GM12878 (cell line): Measurements from ENCODE around the gene SCARF1. TPM values are rescaled to one million over a fixed set of nuclear protein-coding genes. Genes with fewer than 3 reads are reported as not detected.

ENCODE experiments used
- BHLHE40 ChIP-seq, 2 experiments: fragments of 450-650 bp in 1 of 2; IDR thresholded peaks; 2 replicates each; pipeline ENCODE4 v1.6.1; 2011 to 2017; ENCODE audit warnings: low read depth in 2 of 2, borderline replicate concordance in 1 of 2, improper control_type of control experiment in 1 of 2, low read length in 1 of 2, mild to moderate bottlenecking in 1 of 2
- CBFB ChIP-seq: IDR thresholded peaks from 2 replicates; pipeline ENCODE4 v1.6.1; 2016; ENCODE audit warnings: antibody characterized with exemption, low read depth
- CEBPZ ChIP-seq: fragments of 150-350 bp; IDR thresholded peaks from 2 replicates; pipeline ENCODE4 v1.6.1; 2016; ENCODE audit warnings: low read depth, low read length
- EED ChIP-seq: sonication (generic); IDR thresholded peaks from 2 replicates; pipeline ENCODE4 v1.6.1; 2016; ENCODE audit warnings: antibody characterized with exemption, low read depth
- EGR1 ChIP-seq, 2 experiments: IDR thresholded peaks; 1 replicate in 1 of 2; 2 replicates in 1 of 2; pipeline ENCODE4 v1.6.1; 2011 to 2012; ENCODE audit warnings: low read depth in 2 of 2, low read length in 2 of 2, borderline replicate concordance in 1 of 2, mild to moderate bottlenecking in 1 of 2, moderate library complexity in 1 of 2
- IKZF1 ChIP-seq: fragments of 450-650 bp; conservative IDR thresholded peaks from 2 replicates; pipeline ENCODE4 v1.6.1; 2017; ENCODE audit warnings: antibody characterized with exemption, mild to moderate bottlenecking
- KLF5 ChIP-seq: fragments of 450-650 bp; IDR thresholded peaks from 2 replicates; pipeline ENCODE4 v1.6.1; 2014; ENCODE audit warnings: mild to moderate bottlenecking; ENCODE audit not compliant: partially characterized antibody
- NFYB ChIP-seq: IDR thresholded peaks from 2 replicates; pipeline ENCODE4 v1.6.1; 2011; ENCODE audit warnings: low read depth, mild to moderate bottlenecking, low read length, improper control_type of control experiment, moderate library complexity; ENCODE audit not compliant: insufficient read depth
- NRF1 ChIP-seq: conservative IDR thresholded peaks from 2 replicates; pipeline ENCODE4 v1.6.1; 2011; ENCODE audit warnings: mild to moderate bottlenecking, low read depth, low read length, improper control_type of control experiment
- POLR2AphosphoS5 ChIP-seq: IDR thresholded peaks from 2 replicates; pipeline ENCODE4 v1.6.1; 2011; ENCODE audit warnings: mild to moderate bottlenecking, low read length, inconsistent platforms
- RELB ChIP-seq: fragments of 450-650 bp; IDR thresholded peaks from 2 replicates; pipeline ENCODE4 v1.6.1; 2017; ENCODE audit warnings: low read depth, mild to moderate bottlenecking, moderate library complexity
- SIX5 ChIP-seq: IDR thresholded peaks from 2 replicates; pipeline ENCODE4 v1.6.1; 2011; ENCODE audit warnings: mild to moderate bottlenecking, low read depth, low read length, moderate library complexity; ENCODE audit not compliant: severe bottlenecking
- SMAD1 ChIP-seq: fragments of 450-650 bp; IDR thresholded peaks from 2 replicates; pipeline ENCODE4 v1.6.1; 2018; ENCODE audit warnings: mild to moderate bottlenecking, low read depth; ENCODE audit not compliant: partially characterized antibody
- SMARCA5 ChIP-seq: fragments of 450-650 bp; IDR thresholded peaks from 2 replicates; pipeline ENCODE4 v1.6.1; 2017; ENCODE audit warnings: mild to moderate bottlenecking
- SP1 ChIP-seq: IDR thresholded peaks from one replicate; pipeline ENCODE4 v1.6.1; 2011; ENCODE audit warnings: low read depth, low read length
- SPI1 ChIP-seq: IDR thresholded peaks from 2 replicates; pipeline ENCODE4 v1.6.1; 2011; ENCODE audit warnings: low read depth, mild to moderate bottlenecking, low read length, moderate library complexity, borderline replicate concordance; ENCODE audit not compliant: insufficient read depth
- TAF1 ChIP-seq: IDR thresholded peaks from 2 replicates; pipeline ENCODE4 v1.6.1; 2011; ENCODE audit warnings: mild to moderate bottlenecking, low read depth, low read length, borderline replicate concordance
- TARDBP ChIP-seq: IDR thresholded peaks from 2 replicates; pipeline ENCODE4 v1.6.1; 2016; ENCODE audit warnings: borderline replicate concordance
- TCF3 ChIP-seq: IDR thresholded peaks from 2 replicates; pipeline ENCODE4 v1.6.1; 2012; ENCODE audit warnings: low read depth, mild to moderate bottlenecking, low read length, borderline replicate concordance; ENCODE audit not compliant: insufficient read depth
- polyA plus RNA-seq, 11 experiments: library from polyadenylated mRNA; depleted of rRNA in 4 of 11; unstranded in 6 of 11; stranded (reverse) in 5 of 11; fragments of >200 nt; fragmentation: Nextera tagmentation in 4 of 11; fragmentation: Illumina TruSeq in 1 of 11; extraction: Ambion mirVana in 4 of 11; extraction: Trizol in 1 of 11; gene quantifications; 1 replicate in 1 of 11; 2 replicates in 10 of 11; pipeline versions ENCODE4 v1.2.1 to v1.2.3, GENCODE V29; 2011 to 2016; ENCODE audit warnings: inconsistent platforms in 2 of 11, missing spikeins in 2 of 11, low read depth in 1 of 11
- total RNA-seq, 4 experiments: library from RNA; depleted of rRNA in 3 of 4; stranded (reverse); fragments of >200 nt in 3 of 4; fragmentation: Illumina TruSeq in 1 of 4; extraction: Trizol in 1 of 4; gene quantifications; 2 replicates each; pipeline versions ENCODE4 v1.2.1 to v1.2.3, GENCODE V29; 2013 to 2021
- TF ChIP-seq, protein P1 (sequence below): fragments of 450-650 bp; conservative IDR thresholded peaks from 2 replicates; pipeline ENCODE4 v1.6.1; 2017; ENCODE audit warnings: mild to moderate bottlenecking, moderate library complexity
- TF ChIP-seq, protein P2 (sequence below): fragments of 450-650 bp; IDR thresholded peaks from 2 replicates; pipeline ENCODE4 v1.6.1; 2016; ENCODE audit warnings: mild to moderate bottlenecking

Gene SCARF1
- total and polyA plus RNA-seq, 10 of the 15 experiments (the other 5 are each of a cell fraction or from before 2014, with no cell fraction given) = 0.10 to 1.7 (median 0.43) TPM

- TF ChIP-seq EGR1 (IDR thresholded peaks at IDR 0.05; ENCODE audit: borderline replicate concordance in 1 of 2, low read depth in 2 of 2, low read length in 2 of 2) (0 out of 3 replicates have a peak, but pooled peaks of 1 of the 2 experiments have one; percentile 16), NRF1 (peak; percentile 41; the same call in 1 of the 2 replicates), IKZF1 (peak; percentile 76), TAF1 (peak; percentile 69; the same call in 1 of the 2 replicates), SMAD1 (peak; percentile 18), CEBPZ (peak; percentile 56; the same call in 1 of the 2 replicates), SIX5 (peak; percentile 21), RELB (0 out of 2 replicates have a peak, but pooled peaks have one; percentile 61), SPI1 (peak; percentile 44; the same call in 1 of the 2 replicates), CBFB (peak; percentile 73; the same call in 1 of the 2 replicates), TARDBP (0 out of 2 replicates have a peak, but pooled peaks have one; percentile 13), NFYB (peak; percentile 87), KLF5 (no peak), EED (no peak), BHLHE40 (IDR thresholded peaks at IDR 0.05; ENCODE audit: borderline replicate concordance in 1 of 2, low read depth in 2 of 2, low read length in 1 of 2) (peak; percentile 15 to 28; a peak in 1 of 4 replicates), POLR2AphosphoS5 (peak; percentile 96), SP1 (peak; percentile 94), SMARCA5 (no peak), TCF3 (no peak)
- TF ChIP-seq, protein P1, sequence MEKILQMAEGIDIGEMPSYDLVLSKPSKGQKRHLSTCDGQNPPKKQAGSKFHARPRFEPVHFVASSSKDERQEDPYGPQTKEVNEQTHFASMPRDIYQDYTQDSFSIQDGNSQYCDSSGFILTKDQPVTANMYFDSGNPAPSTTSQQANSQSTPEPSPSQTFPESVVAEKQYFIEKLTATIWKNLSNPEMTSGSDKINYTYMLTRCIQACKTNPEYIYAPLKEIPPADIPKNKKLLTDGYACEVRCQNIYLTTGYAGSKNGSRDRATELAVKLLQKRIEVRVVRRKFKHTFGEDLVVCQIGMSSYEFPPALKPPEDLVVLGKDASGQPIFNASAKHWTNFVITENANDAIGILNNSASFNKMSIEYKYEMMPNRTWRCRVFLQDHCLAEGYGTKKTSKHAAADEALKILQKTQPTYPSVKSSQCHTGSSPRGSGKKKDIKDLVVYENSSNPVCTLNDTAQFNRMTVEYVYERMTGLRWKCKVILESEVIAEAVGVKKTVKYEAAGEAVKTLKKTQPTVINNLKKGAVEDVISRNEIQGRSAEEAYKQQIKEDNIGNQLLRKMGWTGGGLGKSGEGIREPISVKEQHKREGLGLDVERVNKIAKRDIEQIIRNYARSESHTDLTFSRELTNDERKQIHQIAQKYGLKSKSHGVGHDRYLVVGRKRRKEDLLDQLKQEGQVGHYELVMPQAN = peak; percentile 82
- TF ChIP-seq, protein P2, sequence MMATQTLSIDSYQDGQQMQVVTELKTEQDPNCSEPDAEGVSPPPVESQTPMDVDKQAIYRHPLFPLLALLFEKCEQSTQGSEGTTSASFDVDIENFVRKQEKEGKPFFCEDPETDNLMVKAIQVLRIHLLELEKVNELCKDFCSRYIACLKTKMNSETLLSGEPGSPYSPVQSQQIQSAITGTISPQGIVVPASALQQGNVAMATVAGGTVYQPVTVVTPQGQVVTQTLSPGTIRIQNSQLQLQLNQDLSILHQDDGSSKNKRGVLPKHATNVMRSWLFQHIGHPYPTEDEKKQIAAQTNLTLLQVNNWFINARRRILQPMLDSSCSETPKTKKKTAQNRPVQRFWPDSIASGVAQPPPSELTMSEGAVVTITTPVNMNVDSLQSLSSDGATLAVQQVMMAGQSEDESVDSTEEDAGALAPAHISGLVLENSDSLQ = peak; percentile 98
Measured at GRCh38 chr17:1684378-1685189, 39.1 kb upstream of the SCARF1 start, which contains the start of gene PRPF8 (continued).
